ENCODE data around the gene SLC13A2.

SLC13A2 gene

GRCh38 chr17:28487881-28488532 lies 14.6 kb downstream of the SLC13A2 start:
- DNase-seq, result no peak
- in situ Hi-C loops (cut with HindIII; ENCODE audit: low pct_ligation_motif_present, low pct_unique_long_range_greater_than_20kb, low sequenced_read_pairs), result no loop called here

DNA sequence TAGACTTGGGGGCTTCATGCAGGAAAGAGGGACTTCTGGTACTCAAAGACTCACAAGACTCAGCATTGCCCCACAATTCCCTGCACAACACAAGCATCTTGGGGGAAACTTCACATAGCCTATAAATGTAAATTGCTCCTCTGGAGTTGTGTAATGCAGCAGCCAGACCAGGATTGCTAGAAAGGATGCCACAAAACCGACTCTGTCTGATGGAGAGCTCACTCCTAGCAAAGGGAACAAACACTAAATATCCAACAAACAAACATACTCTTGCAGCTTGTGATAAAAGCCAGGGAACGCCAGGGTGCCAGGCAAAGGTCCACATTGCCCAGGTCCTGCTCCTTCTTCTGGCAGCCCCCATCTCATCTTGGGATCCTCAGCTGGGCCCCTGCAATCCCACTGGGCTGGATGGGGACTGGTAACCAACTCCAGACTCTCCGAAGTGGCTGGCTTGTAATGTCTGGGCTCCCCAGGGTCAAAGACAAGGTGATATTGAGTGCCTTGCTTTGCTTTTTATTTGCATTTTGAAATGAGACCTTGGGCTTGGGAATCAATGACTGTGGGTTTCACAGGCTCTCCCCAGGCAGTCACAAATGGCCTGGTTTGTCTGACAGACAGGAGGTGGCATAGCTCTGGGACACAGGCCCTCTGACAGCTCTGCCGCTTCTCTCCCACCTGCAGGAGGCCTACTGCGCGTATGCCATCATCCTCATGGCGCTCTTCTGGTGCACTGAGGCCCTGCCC lies 15.3 kb downstream of the SLC13A2 start:
- DNase-seq, result peak; percentile 12
- in situ Hi-C loops (cut with HindIII; ENCODE audit: low pct_ligation_motif_present, low pct_unique_long_range_greater_than_20kb, low sequenced_read_pairs), result no loop called here

- in situ Hi-C loops (cut with HindIII; ENCODE audit: low pct_ligation_motif_present, low pct_unique_long_range_greater_than_20kb, low sequenced_read_pairs), result no loop called here
- no peak for DNase-seq
These were observed 17.8 kb downstream of the SLC13A2 start for GRCh38 chr17:28491286-28491685.

DNA sequence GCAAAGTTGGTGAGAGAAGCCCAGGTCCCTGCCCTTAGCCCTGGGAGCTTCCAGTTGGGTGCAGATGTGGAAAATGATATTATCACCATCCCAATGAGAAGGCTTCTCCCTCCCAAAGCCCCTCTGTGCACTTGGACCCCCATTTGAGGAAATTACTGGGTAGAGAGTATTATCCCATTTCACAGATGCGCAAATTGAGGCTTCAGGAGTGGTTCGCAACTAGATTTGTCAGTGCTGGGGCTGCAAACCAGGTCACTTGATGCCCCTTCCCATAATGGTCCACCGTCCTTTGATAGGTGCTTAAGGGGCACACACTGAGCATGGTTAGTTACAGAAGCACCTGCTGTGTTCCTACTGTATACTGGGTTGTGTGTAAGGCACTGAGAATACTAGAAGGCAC lies 18.4 kb downstream of the SLC13A2 start:
- DNase-seq, result no peak
- in situ Hi-C loops (cut with HindIII; ENCODE audit: low pct_ligation_motif_present, low pct_unique_long_range_greater_than_20kb, low sequenced_read_pairs), result no loop called here

DNA sequence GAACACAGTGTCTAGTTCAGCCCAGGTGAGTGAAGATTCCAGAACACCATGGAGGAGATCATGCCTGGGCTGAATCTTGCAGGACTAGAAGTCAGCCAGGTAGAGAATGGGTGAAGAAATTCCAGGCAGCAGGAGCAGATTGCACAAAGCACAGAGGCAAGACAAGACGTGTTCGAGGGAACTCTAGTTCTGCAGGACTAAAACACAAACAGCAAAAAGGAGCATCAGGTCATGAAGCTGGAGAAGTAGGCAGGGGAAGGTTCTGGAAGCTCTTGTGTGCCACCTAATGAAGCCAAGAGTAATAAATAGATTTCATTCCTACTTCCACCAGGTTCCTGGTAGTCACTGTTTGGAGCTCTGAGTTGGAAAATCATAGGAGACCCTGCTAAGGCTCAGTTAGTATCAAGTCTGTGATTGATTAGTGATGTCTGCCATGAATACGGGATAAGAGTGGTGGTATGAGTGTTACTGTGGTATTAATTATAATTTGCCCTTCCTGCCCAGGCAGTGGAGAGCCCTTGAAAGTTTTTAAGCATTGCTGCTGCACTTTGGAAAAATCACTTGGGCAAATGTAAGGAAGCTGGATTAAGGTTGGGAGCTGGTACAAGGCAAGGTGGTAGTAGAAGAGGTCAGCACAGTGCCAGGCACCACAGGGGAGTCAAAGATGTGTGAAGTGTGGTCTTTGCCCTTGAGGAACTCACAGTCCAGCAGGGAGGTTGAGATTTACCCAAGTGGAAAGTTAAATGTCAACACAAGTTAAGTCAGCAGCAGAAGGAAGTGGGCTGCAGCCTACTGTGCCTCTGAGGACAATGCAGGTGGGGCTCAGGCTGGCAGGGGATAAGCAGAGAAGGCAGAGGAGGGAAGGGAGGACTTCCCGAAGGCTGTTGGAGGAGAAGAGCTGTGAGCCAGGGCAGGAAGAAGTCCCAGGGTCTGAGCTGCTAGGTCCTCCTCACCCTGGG lies 19.2 kb downstream of the SLC13A2 start:
- in situ Hi-C loops (cut with HindIII; ENCODE audit: low pct_ligation_motif_present, low pct_unique_long_range_greater_than_20kb, low sequenced_read_pairs), result no loop called here
- DNase-seq, result no peak

DNA sequence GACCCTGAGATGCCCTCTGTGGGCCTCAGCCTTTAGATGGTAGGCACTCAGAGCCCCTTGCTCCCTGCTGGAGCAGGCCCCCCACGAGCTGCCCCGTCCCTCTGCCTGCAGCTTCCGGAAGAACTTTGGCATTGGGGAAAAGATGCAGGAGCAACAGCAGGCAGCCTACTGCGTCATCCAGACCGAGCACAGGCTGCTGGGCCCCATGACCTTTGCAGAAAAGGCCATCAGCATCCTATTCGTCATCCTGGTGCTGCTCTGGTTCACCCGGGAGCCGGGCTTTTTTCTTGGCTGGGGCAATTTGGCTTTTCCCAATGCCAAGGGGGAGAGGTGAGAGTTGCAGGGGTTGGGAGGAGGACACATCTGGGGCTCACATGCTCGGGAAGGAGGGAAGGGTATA lies 20.0 kb downstream of the SLC13A2 start:
- DNase-seq, result no peak

DNA sequence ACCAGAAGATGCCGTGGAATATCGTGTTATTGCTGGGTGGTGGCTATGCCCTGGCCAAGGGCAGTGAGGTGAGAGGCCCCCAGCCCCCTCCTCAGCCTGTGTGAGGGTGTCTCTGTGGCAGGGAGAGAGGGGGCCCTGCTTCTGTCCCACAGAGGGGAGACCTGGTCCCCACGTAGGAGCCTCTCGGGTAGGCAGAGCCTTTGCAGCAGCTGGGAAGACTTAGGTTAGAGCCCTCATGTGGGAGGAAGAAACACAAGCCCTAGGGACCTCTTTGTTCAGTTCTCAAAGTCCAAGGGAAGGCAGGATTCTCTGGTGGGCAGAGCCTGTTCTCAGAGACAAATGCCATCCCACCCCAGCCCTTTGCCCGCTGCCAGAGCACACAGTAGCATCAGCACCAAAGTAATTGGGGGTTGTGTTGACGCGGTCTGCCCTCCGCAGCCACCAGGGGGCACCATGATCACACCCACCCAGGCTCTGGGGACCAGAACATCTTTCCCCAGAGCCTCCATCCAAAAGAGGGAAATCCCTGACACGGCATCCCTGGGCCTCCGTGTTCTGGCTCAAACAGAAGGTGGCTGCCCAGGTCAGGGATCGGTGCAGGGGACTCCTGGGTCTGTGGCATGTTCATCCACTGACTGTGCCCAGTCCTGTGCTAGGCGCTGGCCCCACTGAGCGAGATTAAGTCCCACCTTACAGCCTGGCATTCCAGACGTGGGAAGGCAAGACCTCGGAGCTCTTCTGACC lies 21.2 kb downstream of the SLC13A2 start:
- peak; percentile 66 for DNase-seq
- in situ Hi-C loops (cut with HindIII; ENCODE audit: low pct_ligation_motif_present, low pct_unique_long_range_greater_than_20kb, low sequenced_read_pairs), result no loop called here

More for the DNA sequence above, 20.0 kb downstream of the SLC13A2 start:
- in situ Hi-C loops (cut with HindIII; ENCODE audit: low pct_ligation_motif_present, low pct_unique_long_range_greater_than_20kb, low sequenced_read_pairs), result no loop called here

DNA sequence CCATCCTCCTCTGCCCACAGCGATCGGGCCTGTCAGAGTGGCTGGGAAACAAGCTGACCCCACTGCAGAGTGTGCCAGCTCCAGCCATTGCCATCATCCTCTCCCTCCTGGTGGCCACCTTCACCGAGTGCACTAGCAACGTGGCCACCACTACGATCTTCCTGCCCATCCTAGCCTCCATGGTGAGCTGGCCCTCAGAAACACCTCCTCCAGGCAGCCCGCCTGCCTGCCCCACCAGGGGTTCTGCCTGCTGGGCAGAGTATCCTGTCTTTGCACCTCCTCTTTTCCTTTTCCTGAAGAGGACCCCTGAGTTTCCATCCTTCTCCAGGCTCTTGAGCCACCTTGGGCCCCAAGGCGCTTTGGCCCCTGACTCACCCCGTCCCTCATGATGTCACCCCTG lies 22.2 kb downstream of the SLC13A2 start:
- in situ Hi-C loops (cut with HindIII; ENCODE audit: low pct_ligation_motif_present, low pct_unique_long_range_greater_than_20kb, low sequenced_read_pairs), result no loop called here
- DNase-seq, result no peak

DNA sequence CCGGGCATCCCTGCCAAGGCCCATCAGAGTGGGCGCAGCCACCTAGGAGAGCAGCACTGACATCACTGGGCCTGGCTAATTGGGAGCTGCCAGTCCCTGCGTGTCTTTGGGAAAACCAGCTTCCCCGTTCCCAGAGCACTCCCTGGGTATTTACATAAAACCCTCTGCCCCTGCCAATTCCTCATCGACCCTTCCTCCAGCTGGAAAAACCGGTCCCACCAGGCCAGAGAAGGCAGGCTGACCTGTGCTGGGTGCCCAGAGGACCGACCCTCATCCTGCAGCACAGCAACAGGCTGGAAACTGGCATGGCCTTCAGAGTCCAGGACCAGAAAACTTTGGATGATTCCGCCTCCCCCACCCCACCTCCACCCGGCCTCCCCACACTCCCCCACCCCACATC lies 24.5 kb downstream of the SLC13A2 start:
- no peak for DNase-seq
- in situ Hi-C loops (cut with HindIII; ENCODE audit: low pct_ligation_motif_present, low pct_unique_long_range_greater_than_20kb, low sequenced_read_pairs), result no loop called here

DNA sequence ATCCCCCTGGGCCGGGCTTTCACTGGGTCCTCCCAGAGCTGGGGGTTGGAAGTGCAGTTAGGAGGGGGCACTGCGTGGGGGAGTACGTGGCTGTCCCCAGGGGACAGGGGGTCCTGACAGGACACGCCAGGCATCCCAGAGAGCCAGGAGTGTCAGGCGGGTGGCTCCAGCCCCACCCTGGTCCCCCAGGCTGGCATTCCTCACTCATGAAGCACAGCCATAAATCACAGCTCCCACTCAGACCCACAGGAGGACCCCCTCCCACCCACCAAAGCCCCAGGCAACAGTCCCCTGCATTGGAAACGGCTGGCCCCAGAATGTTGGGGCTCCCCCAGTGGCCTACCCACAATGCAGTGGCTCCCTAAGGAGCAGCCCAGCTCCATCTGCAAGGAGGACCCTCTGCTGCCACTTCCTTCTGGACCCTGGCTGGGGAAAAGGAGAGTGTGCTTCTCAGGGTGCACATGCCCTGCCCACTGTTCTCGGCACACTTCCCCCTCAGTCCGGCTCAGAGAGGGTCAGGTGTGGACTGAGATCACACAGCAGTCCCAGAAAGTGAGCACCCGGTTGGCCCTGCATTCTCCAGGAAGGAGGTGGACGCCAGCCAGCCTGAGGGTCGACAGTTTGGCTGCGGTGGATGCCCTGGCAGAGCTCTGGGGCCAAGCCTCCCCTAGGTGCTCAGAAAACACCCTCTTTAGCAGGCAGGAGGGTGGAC lies 25.4 kb downstream of the SLC13A2 start:
- DNase-seq, result no peak
- in situ Hi-C loops (cut with HindIII; ENCODE audit: low pct_ligation_motif_present, low pct_unique_long_range_greater_than_20kb, low sequenced_read_pairs), result no loop called here

DNA sequence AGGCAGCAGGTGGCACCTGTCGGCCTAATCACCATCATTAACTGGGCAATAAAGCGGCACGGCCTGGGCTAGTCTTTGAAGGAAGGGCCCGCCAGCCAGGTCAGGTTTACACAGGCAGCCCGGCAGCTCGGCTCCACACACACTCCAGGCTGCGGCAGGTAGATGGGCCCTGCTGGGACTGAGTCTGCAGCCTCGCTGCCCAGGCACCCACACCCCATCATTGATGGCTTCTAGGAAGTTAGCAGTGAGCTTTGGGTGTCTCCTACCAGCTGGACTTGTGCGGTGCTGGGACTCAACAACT lies 25.9 kb downstream of the SLC13A2 start:
- in situ Hi-C loops (cut with HindIII; ENCODE audit: low pct_ligation_motif_present, low pct_unique_long_range_greater_than_20kb, low sequenced_read_pairs), result no loop called here
- DNase-seq, result no peak

- no peak for DNase-seq
- in situ Hi-C loops (cut with HindIII; ENCODE audit: low pct_ligation_motif_present, low pct_unique_long_range_greater_than_20kb, low sequenced_read_pairs), result no loop called here
These were observed 26.4 kb downstream of the SLC13A2 start for GRCh38 chr17:28499684-28500357.

- in situ Hi-C loops (cut with HindIII; ENCODE audit: low pct_ligation_motif_present, low pct_unique_long_range_greater_than_20kb, low sequenced_read_pairs), result no loop called here
- no peak for DNase-seq
These were observed 27.4 kb downstream of the SLC13A2 start for GRCh38 chr17:28500712-28501379.

GRCh38 chr17:28501421-28502284 lies 28.2 kb downstream of the SLC13A2 start:
- DNase-seq, result no peak
- in situ Hi-C loops (cut with HindIII; ENCODE audit: low pct_ligation_motif_present, low pct_unique_long_range_greater_than_20kb, low sequenced_read_pairs), result no loop called here

DNA sequence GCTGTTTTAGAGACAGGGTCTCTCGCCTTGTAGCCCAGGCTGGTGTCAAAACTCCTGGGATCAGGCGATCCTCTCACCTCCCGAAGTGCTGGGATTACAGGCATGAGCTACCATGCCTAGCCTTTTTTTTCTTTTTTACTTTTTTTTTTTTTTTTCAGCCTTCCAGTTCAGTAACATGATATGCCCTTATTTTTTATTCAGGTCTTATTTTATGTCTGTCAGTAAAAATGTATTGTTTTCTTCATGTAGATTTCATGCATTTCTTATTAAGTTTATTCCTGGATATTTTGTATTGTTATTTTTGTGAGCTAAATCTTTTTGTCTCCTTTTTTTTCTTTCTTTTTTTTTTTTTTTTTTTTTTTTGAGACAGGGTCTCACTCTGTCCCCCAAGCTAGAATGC lies 30.0 kb downstream of the SLC13A2 start:
- no peak for DNase-seq
- in situ Hi-C loops (cut with HindIII; ENCODE audit: low pct_ligation_motif_present, low pct_unique_long_range_greater_than_20kb, low sequenced_read_pairs), result no loop called here

DNA sequence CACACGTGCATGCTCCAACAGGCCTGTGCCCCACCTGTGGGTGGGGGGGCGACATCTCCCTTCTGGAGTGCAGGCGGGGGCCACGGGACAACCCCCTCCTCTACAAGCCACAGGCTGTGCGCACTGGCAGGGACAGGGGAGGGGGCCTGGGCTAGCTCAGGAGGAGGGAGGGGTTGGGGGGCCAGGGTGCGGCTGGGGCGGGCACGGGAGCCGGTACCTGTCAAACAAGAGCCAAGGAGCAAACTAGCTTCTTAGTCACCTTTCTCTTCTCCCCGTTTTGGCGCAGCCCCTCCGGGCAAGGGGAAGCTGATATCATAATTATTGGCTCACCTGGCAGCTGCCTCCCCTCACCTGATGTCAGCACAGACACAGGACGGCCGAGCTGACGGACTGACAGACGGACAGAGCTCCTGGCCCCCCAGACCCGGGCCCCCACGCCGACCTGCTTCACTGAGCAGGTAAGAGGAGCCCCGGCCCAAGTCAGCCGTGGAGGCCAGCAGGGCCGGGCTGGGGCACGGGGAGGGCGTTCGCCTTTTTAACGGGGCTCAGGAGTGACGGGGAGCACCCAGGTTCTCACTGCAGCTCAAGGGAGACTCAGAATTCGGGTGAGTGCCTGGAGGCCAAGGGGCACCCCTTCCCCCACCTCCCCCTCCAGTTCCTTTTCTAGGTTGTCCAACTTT lies 32.7 kb downstream of the SLC13A2 start, which contains the start of gene FOXN1:
FOXN1 (plus strand) TSS at position 363 of the 680 bp plus-strand sequence. CDS start 17,622 bp downstream, outside the sequence.
- in situ Hi-C loops (cut with HindIII; ENCODE audit: low pct_ligation_motif_present, low pct_unique_long_range_greater_than_20kb, low sequenced_read_pairs), result no loop called here
- no peak for DNase-seq
